GM19099 (cell line): ENCODE data around the gene ADD1.

ENCODE experiments used
- POLR2A ChIP-seq: IDR thresholded peaks from 3 replicates; pipeline ENCODE4 v1.6.1; 2011; ENCODE audit warnings: low read depth; ENCODE audit not compliant: insufficient read length; ENCODE audit errors: extremely low read depth

The ADD1 gene

DNA sequence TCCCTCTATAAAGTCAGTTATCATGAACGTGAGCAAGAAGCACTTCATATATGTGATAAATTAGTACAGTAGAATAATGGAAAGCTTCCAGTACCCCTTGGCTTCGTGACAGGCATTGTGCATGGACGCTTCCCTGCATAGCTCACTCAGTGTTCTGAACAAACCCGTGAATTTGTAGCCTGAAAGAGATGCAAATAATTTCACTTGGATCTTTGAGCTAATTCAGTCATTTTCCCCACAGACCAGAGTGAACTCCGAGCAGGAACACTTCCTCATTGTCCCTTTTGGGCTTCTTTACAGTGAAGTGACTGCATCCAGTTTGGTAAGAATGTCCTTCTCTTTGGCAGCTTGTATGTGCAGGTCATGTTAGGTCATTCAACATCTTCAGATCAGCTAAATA, 50.1 kb downstream of the ADD1 start:
- no peak for TF ChIP-seq POLR2A

DNA sequence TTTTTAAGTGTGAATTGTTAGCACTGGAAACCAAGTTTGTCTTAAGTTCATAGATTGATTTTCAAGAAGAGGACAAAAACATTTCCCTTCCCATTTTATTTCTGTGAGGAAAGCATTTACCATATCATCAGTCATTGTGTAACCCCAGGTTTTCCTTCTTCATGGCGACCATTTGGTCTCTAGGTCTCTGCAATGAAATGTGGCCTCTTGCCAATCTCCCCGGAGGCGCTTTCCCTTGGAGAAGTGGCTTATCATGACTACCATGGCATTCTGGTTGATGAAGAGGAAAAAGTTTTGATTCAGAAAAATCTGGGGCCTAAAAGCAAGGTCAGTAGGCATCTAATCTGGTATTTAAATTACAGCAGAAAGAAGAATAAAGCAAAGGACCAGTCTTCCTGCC, 54.4 kb downstream of the ADD1 start:
- TF ChIP-seq POLR2A, result no peak

DNA sequence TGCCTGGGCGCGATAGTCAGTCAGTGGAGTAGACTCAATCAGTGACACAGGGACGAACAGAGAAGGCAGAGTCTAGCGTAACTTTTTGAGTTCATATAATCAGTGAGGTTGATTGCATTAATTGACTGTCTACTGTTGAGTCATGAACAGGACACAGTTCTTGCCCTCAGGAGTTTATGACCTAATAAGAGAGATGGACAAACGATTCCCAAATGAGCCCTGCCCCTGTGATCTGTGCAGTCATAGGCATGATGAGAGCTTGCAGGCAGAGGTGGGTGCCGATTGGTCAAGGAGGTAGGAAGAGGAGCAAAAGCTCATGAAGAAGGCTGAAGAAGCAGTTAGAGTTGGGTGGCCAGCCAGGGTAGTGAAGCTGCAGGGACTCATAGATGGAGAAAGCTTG, 57.1 kb downstream of the ADD1 start:
- TF ChIP-seq POLR2A, result no peak

DNA sequence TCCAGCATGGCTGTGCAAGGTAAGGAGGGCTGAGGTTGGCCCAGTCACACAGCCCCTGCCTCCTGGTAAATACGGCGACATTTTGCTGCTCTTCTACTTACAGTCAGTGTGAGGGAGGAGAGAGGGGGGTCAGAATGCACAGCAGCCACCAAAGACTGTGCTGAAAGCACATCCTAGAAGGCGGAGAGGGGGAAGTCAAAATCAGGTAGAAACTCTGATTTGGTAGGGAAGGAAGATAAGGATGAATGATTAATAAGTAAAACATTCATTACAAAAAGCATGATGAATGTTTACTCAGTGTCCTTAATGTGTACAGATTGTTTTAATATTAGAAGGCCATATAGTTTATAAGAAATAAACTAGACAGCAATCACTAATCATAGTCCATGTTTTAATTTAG, 57.5 kb downstream of the ADD1 start:
- TF ChIP-seq POLR2A, result no peak

DNA sequence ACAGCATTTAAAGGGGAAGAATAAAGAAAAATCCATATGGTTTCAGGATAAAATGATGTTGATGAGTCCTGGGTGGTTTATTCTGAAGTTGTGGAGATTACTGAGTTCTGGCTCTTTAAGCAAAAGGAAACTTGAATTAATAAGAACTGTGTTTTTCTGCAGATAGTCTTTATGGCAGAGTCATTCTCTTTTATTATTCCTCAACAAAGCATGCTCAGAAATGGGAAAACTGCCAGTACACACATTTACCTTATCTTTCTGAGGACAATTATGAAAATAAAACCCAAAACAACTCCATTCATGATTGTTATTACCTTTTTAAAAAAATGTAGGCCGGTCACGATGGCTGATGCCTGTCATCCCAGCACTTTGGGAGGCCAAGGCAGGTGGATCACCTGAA, 58.5 kb downstream of the ADD1 start:
- no peak for TF ChIP-seq POLR2A

DNA sequence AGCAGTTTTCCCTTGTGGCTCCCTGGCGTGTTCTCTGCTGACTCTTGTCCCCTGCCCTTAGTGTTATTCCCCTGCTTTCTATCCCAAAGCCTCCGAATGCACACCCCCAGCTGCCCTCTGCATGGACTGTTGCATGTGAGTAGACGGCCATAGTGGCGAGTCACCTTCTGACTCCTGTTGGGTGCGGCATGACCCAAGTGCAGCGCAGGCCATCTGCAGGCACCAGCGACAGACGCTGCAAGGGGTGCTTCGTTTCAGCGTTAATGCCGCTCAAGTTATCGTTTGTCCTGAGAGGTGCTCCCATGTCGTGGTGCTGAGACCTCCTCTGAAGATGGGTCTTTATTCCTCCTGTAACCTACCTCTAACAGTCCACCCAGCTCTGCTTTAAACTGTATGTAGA, 61.9 kb downstream of the ADD1 start:
- no peak for TF ChIP-seq POLR2A

DNA sequence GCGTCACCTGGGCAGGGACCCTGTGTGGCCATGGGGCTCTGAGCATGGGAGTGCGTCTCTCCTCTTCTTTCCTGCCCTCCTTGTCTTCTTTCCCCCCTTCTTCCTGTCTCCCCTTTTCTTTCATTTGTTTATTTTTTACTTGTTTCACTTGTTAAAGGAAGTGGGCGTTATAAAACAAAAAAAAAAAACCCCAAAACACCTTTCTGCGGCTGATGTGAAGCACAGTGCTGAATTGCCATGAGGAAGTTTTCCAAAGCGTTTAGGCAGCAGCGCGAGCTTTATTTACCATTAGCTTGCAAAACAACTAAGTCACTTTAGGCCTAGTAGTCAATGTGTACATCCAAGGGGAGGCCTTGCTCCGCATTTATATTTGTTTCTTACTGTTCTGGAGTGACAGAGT, 62.6 kb downstream of the ADD1 start:
- TF ChIP-seq POLR2A, result no peak

DNA sequence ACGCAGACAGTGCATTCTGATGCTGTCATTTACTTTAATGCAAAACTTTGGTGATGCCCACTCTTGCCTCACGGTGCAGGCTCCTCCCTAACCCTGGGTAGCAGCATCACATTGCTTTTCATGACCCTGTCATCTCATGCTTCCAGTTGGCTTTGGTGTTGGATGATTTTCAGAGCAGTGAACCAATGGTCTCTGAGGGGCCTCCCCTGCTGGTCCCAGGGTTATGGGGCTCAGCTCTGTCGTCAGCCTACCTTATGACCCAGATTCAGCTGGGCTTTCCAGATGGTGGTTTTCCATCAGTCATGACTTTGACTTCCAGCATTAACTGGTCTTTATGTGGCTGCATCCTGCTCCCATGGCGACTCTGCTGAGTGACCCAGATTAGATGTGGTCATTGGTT, 63.6 kb downstream of the ADD1 start:
- no peak for TF ChIP-seq POLR2A

DNA sequence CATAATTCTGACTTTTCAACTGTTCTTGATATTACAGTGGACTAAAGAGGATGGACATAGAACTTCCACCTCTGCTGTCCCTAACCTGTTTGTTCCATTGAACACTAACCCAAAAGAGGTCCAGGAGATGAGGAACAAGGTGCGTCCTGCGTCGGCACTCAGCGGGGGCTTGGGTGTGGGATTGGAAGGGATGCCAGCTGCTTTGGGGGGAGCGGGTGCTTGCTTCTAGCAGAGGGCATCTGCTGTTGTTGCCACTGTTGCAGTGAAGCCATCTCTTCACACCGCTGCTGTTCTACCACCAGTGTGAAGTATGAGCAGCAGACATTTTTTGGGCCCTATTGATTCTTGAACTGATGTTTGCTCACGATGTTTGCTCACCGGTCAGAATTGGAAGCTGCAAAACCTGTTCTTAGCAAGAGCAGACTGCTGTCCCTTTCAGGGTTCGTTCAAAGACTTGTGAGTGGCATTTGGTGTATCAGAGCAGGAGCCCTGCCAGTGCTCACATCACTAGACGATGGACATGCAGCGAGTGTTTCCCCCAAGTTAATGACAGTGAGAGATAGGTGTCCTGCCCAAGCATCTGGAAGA, 64.2 kb downstream of the ADD1 start:
- no peak for TF ChIP-seq POLR2A

DNA sequence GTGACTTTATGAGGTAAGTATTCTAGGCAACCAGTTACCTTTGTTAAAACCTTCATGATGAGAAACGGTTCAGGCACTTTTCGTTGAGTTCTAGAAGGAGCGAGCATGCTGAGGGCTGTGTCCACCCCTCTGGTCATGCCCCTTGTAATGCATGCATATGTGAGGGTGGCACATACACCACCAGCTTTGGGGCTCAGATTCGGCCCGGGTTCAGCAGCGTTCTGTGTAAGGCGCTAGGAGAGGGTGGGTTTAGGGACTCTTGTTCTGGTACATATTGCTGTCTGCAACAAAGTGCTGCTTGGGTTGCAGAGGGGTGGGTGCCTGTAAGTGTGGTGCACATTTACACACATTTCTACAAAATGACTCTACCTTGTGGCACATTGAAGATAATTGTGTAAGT, 65.0 kb downstream of the ADD1 start:
- TF ChIP-seq POLR2A, result no peak

DNA sequence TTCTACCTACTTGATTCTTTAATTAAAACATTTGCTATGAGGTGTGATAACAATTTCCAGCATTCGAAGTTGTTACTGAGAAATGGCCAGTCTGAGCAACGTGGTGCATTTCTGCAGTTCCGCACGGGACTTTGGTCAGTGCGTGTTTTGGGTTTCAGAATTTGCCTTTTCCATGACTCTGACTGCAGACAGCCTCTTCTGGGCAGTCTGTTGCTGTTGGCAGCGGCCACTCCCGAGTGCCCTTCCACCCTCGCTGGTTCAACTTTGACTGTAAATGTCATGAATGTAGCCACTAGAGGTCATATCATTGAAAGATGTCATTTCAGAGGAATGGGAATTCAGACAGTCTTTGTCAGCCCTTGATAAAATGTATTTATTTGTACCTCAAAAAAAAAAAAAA, 65.9 kb downstream of the ADD1 start:
- TF ChIP-seq POLR2A, result no peak

DNA sequence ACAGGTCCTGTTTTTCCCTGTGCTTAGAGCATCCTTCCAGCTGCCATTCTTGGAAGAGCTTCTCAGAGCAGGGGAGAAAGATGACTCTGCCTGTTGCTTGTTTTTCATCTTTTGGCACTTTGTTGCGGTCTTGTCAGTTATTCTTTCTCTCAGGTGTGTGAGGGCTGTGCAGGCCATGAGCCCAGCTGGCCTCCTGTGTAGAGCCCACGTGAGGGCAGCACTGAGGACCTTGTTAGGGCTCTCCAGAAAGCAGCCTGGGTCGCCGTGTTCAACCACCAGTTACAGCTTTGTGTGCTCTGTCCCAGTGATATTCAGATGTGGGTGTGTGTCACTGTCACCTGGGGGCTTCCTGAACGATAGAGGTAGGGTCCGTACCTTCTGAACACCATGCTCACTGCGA, 66.8 kb downstream of the ADD1 start:
- no peak for TF ChIP-seq POLR2A

DNA sequence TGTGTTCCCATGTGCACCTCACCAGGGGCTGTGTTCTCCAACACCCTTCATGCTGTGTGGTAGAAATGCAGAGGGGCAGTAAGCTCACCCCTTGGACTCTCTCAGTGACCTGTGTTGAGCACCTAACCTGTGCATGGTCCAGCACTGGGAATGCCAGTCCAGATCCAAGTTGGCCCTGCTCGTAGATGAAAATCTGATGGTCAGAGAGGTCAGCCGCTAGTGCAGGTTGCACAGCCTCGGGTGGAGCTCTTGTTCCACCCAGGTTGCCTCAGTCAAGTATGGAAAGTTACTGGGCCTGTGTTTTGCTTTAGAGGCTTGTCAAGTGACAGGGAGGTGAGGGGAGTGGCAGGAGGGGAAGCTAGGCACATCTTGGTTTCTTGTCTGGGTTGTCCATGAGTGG, 68.2 kb downstream of the ADD1 start:
- no peak for TF ChIP-seq POLR2A

DNA sequence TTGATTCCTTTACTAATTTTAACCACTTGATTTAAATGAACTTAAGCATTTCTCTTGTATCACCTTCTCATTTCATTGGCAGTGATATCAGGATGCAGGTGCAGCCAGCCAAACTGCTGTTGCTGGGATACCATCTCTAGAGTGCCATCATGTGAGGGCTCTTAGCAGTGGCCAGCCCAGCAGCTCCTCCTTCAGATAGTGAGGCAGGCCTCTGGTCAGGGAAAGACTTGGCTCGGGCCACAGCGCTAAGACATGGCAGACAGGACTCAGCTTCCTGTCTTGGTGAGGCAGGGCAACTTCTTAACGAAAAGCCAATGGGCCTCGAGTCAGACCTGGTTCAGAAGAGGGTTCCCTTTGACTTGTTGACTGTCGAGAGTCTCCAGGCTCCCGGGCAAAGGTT, 69.5 kb downstream of the ADD1 start:
- no peak for TF ChIP-seq POLR2A

DNA sequence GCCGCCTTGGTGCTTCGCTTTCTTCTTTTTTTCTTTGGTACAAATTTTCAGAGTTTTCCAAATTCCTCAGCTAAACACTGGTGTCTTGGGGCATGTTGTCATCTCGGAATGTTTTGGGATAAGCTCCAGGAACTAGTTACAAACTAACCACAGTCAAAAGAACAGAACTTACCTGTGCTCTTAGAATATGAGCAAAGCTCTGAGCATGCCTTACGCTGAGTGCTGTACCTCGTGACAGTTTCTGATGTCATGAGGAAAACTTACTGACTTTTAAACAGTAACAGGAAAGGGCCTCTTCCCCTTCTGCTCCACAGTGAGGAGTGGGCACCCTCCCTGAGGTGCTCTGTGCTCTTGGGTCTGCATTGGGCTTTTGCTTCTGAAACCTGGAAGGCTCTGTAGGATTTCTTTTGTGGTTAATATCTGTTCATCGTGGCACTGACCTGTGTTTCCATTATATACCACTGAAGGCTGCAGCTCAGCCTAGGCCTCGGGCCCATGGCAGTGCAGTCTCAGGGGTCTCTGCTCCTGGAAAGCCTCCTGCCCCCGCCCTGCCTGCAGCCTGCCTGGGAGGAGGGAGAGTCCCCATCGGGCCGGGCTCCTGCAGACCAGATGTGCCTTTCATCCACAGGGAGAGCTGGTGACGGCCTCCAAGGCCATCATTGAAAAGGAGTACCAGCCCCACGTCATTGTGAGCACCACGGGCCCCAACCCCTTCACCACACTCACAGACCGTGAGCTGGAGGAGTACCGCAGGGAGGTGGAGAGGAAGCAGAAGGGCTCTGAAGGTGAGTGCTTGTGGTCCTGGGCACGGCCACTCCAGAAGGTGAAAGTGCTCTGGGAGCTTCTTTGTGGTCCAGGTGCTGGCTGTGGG, 70.8 kb downstream of the ADD1 start:
- no peak for TF ChIP-seq POLR2A

DNA sequence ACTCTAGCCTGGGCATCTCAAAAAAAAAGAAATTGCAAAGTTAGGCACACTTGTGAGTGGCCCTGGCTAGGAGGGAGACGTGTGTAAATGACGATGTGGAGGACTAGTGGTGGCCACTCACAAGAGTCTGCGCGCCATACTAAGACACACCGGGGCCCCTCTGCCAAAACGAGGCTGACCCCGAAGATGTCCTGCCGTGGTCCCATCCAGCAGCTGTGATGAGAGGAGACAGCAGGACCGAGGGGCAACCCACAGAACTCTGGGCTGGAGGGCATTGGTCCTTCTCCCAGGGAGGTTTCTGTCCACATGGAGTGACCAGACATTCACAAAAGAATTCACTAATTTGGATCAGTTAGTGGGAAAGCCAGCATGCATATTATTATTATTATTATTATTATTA, 72.1 kb downstream of the ADD1 start:
- TF ChIP-seq POLR2A, result no peak
